HG02885 (cell line): Measurements from ENCODE around the gene TPBGL.
A peak's percentile ranks its signal among the peaks of the same experiment; 100 is the strongest.

Experiments used
- ATAC-seq: cut with Tn5 transposase; IDR thresholded peaks from one replicate; pipeline ENCODE4 v1.9.1; 2021; ENCODE audit warnings: mild to moderate bottlenecking; ENCODE audit not compliant: unreplicated experiment, poor library complexity

Gene TPBGL

DNA sequence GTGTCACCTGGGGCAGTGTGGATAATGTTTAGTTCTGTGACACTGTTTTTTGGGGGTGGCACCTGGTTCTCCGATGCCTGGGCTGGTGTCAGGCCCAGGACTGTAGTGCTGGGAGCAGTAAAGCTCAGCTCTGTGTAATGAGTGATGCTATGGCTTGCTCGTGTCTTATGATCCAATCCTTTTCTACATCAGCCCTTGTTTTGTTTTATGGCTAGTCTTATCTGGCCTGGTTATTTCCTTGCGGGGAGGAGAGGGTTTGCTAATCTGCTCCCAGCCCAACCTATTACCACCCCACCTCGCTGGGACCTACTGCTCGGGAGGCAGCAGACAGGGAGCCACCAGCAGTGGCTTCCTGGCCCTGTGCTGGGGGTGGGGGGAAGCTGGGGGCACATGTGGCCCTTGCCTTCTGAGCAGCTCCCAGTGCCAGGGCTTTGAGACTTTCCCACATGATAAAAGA, 35.0 kb upstream of the TPBGL start:
- ATAC-seq, result no peak

- ATAC-seq, result no peak
Measured at GRCh38 chr11:75208446-75208845, 32.1 kb upstream of the TPBGL start.

- no peak for ATAC-seq
Measured at GRCh38 chr11:75212411-75212810, 28.2 kb upstream of the TPBGL start.

DNA sequence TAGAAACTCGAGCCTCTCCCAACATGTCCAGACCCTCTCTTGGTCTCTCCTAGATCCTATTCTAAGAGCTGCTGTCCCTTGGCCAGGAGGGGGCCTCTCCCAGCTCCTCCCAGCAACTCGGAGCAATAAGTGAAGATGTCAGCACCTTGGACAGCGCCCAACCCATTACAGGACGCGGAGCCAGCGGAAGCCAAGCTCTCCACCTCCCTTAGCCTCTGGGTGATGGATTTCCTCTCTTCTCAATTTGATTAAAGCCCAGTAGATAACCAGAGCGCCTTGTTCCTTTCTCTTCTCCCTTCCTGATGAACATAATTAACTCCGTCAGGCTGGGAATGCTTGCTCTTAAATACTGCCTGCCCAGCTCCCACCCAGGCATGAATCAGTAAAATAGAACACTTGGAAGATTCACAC, 26.2 kb upstream of the TPBGL start:
- no peak for ATAC-seq

GRCh38 chr11:75214843-75215242, 25.7 kb upstream of the TPBGL start:
- ATAC-seq, result no peak

GRCh38 chr11:75219869-75220268, 20.7 kb upstream of the TPBGL start:
- no peak for ATAC-seq

DNA sequence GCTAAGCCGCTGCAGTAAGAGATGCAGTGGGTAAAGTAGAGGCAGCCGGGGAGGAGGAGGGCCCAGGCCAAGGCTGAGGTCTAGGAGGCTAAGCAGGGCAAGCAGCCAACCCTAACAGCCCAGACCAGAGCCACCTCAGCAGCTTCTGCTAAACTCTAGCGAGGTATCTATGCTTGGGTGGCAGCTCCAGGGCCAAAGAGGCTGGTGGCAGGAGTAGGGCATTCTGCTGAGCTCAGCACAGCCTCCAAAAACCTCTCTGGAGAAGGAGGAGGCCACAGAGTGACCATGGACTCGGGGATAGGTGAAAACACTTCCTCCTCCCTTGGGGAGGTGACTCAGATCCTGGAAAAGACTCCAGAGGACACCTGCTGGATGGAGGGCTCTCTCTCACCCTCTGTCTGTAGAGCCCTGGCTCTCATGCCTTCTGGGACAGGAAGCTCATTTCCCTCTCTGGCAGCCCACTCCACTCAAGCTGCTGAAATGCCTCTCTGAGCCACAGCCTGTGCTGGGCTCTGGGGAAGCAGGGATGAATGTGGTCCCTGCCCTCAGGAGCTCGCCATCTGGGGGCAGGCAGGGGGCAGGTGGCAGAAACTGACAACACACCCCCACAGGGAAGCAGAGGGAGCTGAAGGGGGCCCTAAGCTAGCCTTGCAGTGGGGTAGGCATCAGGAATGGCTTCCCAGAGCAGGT, 16.5 kb upstream of the TPBGL start:
- ATAC-seq, result no peak

GRCh38 chr11:75225794-75226193, 14.8 kb upstream of the TPBGL start:
- no peak for ATAC-seq

GRCh38 chr11:75229466-75229865, 11.1 kb upstream of the TPBGL start:
- ATAC-seq, result no peak

- no peak for ATAC-seq
Measured at GRCh38 chr11:75230621-75231020, 10.0 kb upstream of the TPBGL start.

DNA sequence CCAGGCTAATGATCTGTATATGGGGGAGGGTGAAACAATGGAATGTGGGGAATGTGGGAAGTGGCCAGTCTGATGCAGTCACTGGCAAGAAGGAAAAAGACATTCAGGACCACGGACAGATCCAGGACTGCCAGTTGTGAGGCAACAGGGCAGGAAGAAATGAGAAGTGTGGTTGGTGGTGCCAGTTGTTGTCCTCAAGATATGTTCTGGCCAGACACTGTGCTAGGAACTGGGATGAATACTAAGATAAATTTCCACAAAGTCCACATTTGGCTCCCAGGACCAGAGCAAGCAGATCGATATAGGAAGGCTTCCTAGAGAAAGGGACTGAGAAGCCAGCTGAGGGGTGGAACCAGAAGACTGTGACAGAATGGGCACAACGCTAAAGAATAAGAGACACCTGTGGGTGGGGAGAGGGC, 6.8 kb upstream of the TPBGL start:
- no peak for ATAC-seq

GRCh38 chr11:75236062-75236461, 4.5 kb upstream of the TPBGL start:
- ATAC-seq, result no peak

DNA sequence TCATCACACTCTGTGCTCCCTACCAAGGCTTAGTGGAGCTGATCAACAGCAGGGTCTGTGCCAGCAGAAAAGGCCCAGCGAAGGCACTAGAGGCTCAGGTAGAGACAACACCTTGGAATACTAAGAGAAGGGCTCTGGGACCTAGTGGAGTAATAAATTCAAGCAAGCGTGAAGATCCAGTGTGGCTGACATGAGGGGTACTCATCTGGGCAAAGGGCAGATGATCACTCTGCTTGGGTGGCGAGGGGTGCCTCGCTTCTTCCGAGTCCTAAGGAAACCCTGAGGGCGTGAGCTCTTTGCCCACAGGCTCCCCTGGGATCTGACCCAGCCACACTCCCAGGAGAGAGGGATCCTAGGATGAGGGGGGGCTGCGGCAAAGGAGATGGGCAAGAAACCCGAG, 3.5 kb upstream of the TPBGL start:
- no peak for ATAC-seq

DNA sequence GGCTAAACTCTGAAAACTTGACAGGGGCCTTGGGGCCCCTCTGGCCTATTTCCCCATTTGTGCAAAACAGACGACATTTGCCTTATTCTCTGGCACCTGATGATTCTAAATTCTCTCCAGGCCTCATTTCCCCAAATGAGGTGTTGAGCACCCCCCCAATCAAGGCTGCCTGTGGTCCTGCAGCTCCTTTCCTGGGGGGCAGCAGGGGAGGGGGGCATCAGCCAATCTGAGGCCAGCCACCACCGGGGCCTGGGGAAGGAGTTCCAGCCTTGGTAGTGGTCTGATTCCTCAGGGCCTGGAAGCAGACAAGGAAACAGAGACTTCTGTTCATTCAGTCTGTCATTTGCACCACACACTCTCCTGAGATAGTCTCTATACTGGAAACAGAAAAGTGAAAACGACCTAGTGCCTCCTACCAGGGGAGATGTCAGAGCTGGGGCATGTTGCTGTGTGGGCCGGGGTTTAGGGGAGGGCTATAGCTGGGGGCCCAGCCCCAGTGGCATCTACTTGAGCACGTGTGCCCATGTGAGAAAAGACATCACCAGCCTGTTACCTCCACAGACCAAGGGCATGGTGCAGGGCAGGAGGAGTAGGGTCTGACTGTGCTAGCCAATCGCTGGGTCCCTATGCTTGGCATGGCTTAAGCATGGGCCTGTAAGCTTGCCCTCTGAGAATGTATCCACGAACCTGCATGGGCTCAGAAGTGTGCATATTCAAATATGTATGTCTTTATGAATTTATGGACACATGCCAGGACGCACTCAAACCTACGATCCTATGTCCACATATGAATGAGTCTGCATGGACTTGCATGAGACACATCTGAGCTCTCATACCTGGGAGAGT, 1.8 kb upstream of the TPBGL start:
- no peak for ATAC-seq

- no peak for ATAC-seq
Measured at GRCh38 chr11:75239531-75240290, 863 bp upstream of the TPBGL start.

- peak; percentile 87 for ATAC-seq
Measured at GRCh38 chr11:75241036-75241905, 697 bp downstream of the TPBGL start.

DNA sequence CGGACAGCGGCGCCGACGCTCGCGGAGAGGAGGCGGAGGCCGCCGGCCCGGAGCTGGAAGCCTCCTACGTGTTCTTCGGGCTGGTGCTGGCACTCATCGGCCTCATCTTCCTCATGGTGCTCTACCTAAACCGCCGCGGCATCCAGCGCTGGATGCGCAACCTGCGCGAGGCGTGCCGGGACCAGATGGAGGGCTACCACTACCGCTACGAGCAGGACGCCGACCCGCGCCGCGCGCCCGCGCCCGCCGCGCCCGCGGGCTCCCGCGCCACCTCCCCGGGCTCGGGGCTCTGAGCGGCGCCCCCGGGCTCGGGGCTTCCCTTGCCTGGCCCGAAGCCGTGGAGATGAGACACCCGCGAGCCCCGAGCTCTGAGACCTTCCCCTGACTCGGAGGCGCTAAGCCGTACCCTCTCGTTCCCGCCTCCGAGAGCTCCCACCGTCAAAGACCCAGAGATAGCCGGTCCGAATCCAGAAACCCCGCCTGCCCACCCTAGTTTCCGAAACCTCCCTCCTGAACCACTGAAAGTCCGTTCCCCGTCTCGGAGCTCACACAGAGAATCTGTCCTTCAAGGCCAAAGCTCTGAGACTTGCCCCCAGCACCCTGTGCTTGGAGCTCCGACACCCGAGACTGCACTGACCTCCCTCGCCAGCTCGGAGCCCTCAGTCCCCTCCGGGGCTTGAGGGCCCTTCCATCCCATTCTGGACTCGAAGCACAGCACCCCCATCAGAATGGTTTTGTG, 1.5 kb downstream of the TPBGL start:
- ATAC-seq, result no peak

- no peak for ATAC-seq
Measured at GRCh38 chr11:75242722-75243600, 2.4 kb downstream of the TPBGL start.
